Stimulated activated CD4-positive, alpha-beta T cell treated with anti-CD3 and anti-CD28 coated beads, Interleukin-12 subunit alpha, Interleukin-12 subunit beta, amount 100 ng/mL, for 48 hours (primary cell): Measurements from ENCODE around the gene ABHD5.

Experiments
- DNase-seq, 3 donors: peaks; one replicate each; pipeline ENCODE4 v3.0.0-alpha.2; 2020; ENCODE audit warnings: low read depth in 2 of 3, low spot score in 1 of 3

The ABHD5 gene

DNA sequence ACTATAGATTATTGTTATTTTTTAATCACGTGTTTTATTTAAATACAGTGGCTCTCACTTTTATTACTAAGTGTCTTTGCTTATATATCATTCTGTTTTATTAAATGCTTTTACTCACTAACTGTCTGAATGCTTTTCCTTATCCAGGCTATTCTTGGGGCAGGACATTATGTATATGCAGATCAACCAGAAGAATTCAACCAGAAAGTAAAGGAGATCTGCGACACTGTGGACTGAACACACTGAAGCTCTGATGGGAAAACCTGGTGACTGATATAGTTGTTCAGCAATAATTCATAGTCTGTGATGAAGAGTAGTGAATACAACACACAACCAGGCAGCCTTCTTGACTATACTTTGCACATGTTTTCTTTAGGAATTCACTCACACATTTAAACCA, 27.6 kb downstream of the ABHD5 start:
- DNase-seq: no peak

DNA sequence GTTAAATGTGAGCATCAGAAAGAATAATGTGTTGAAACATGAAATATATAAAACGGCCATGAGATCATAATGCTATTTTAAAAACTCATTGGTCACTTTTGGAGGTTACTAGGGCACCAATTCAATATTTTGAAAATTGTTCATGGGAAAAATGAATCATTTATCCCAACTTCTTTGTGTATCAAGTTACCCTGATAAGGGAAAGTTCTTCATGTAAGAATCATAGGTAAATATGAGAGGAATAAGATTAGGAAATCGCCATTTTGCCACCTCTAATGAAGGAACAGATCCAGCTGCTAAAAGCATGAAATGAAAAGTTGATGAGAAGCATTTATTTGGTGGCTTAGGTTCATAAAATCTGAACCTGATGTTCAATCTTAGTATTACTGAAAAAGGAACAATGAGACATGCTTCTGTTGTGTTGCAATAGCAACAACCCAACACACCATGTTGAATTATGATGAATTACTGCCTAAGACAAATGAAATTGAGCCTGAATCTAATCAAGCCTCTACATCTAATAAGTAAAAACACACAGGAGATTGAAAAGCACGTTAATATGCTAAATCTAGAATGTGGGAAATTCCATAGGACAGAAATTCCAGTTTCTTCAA, 32.5 kb downstream of the ABHD5 start:
- no peak for DNase-seq

DNA sequence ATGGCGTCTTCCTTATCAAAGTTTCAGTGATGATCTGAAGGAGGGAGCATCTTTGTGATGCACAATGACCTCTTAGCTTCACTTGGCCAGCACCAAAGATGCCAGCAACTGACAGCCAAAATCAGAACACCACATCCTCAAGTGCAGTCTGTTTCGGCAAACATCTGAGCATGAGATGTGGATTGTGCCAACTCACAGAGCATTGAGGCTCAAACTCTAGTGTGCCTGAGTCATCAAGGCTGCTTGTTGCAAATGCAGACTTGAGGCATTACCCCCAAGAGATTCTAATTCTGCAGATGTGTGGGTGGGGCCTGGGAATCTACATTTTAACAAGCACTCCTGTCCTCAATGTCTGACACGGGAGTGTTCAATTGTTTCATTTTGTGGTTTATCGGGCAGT, 35.8 kb downstream of the ABHD5 start:
- DNase-seq: no peak

DNA sequence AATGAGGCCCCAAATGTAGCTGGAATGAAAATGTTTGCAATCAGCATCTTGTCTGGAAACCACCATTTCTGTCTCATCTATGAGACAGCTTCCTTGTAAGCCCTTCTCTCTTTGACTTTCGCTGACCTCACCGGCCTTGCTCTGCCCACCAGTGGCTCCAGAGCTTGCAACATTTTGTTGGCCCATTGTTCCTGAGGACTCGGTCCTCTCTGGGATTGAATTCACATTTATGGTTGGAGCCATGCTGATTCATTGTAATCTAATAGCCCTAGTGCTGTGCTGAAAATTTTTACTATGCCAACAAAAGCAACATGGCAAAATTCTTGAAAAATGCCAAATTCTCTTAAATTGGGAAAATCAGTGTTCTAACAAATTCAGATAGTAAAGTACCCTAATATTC, 37.2 kb downstream of the ABHD5 start:
- no peak for DNase-seq

DNA sequence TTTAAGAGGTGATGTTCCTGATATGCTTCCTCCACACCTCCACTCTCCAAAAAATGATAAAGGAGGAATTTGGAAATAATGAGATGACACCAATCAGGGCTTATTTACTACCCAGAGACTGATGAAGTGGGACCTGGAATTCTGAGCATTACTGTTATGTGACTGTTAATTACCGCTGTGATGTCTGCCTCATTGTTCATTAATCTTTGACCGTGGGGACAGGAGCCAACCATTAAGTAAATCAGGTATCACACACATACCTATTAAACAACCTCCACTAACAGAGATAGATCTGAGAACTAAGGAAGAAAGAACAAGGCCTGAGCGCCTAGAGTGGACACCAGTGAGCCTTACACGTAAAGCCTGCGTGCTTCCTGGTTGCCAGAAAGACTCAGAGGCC, 37.7 kb downstream of the ABHD5 start:
- no peak for DNase-seq

DNA sequence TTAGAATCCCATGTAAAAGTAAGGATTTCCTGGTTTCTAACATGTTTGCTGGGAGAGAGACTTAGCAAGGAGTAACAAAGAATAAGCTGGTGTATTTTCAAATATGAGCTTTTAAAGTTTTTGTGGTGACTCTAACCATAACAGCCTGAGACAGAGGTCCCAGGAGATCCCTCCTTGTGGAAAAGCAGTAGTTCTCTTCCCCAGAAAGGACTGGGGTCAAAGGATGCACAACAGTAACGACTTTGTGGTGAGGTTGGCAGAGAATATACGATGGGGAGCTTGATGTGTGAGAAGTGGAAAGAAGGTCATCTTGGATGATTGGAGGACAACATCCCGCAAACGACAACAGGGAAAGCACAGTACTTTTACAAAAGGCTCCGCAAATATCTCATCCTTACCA, 38.2 kb downstream of the ABHD5 start:
- no peak for DNase-seq

DNA sequence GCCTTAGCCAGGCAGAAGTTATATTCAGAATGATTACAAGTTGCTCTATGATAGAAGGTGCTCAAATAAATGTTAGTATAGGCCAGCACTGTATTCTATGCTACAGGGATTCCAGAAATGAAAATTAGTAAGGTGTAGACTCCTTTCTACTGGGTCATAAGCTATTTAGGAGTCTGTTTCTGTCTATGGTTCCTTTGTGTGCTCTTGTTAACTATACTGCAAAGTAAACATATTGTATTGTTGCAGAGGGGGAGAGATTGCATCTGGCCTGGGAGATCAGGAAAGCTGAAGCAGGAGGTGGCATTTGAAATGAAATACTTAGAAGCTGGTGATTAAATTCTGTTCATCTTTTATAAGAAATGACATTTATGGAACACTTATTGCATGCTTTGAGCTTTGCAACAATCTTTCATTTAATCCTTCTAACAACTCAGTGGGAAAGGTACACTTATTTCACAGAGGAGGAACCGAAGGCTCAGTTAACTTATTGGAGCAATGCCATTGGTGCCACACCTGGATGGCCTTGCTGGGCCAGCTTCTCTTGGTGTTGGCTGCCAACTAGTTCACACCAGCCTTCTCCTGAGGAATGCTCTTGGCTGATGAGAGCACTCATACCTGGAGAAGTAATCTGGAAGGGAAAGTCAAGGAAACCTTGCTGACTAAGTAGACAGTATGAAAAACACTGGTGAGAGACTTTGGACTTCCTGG, 39.1 kb downstream of the ABHD5 start:
- no peak for DNase-seq

DNA sequence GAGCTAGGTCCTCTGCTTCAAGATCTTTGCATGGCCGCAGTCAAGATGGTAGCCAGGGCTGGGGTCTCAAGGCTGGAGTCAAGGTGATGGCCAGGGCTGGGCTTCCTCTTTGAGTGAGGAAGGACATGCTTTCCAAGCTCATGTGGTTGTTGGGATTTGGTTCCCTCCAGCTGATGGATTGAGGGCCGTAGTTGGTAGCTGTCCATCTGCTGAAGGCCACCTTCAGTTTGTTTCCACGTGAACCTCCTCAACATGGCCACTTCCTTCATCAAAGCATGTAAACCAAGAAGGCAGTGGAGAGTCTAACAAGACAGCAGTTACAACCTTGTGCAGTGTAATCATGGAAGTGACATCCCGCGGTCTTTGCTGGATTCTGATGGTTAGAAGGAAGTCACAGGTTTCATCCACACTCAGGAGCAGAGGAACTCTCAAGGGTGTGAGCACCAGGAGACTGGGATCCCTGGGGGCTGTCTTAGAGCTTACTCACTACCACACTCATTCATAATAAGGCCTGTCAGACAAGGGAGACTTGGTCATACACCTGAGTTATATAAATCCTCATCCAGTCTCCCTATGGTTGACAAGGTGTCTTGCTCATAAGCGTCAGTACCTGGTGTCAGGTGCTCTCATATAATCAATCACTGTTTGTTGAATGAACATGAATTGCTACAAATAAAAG, 42.1 kb downstream of the ABHD5 start:
- DNase-seq: no peak

DNA sequence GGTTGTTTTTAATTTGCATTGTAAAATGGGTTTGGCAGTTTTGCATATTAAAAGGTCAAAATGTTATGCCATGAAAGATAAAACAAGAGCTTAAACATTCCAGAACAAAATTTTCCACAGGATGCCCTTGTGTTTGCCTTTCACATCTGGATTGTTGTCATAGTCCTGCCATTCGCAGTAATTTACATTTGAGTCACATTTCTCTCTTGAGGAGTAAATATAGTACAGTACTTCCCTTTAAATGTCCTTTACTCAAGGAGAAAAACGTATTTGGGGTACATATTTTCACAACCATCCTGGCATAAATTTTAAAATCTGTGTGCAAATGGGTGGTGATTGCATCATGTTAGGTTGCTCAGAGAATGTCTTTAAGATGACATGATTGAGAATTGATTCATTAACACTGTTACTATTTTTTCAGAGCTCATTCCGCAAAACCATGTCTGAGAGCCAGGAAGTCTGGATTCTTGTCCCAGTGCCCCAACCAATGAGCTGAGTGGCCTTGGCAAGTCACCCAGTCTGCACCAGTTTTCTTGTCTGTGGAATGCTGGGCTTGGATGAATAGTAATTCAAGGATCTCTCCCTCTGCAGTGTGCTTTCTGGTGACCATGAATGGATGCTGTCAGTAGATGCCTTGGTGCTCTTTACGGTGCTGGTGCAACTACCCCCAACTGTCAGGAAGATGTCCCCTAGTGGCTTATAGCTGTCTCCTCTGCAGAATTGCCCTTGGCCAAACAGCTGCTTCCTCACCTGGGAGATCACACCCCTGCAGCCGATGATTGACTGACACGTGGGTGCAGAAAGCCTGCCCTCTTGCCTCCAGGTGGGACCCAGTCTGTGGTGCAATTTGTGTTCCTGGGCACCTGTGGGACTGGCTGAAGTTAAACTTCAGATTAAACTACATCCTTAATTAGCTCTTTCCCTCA, 43.0 kb downstream of the ABHD5 start:
- no peak for DNase-seq

DNA sequence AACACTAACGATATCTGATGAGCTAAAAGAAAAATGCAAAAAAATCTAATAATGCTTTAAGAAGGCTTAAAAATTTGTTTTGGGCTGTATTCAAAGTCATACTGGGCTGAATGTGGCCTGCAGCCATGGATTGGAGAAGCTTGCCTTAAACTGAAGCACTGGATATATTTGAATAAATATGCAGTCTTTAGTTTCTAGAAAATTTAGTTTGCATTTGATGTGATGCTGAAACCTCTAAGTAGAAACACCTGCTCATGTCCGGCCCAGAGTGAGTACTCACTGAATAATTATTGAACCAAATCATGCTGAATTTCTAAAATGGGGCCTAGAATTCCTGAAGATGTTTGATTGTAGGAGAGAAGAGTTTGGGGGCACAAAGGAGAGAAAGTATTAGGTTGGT, 43.9 kb downstream of the ABHD5 start:
- DNase-seq: no peak

DNA sequence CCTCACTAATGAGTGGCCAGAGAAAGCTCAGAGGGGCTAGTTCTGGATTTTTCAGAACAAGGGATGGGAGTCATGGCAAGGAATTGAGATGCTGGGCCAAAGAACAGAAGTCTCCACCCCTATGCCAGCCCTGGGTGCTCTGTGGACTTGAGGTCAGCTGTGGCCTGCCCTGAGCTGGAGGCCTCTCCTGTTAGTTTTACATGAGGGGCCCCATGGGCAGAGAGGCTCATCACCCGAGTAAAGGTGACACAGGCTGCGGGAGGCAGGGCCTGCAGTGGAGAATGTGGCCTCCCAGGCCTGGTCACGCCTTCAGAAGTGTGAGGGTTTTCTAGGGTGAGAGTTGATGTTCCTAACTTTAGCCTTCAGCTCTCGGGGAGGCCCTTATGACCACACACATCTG, 44.9 kb downstream of the ABHD5 start:
- no peak for DNase-seq

DNA sequence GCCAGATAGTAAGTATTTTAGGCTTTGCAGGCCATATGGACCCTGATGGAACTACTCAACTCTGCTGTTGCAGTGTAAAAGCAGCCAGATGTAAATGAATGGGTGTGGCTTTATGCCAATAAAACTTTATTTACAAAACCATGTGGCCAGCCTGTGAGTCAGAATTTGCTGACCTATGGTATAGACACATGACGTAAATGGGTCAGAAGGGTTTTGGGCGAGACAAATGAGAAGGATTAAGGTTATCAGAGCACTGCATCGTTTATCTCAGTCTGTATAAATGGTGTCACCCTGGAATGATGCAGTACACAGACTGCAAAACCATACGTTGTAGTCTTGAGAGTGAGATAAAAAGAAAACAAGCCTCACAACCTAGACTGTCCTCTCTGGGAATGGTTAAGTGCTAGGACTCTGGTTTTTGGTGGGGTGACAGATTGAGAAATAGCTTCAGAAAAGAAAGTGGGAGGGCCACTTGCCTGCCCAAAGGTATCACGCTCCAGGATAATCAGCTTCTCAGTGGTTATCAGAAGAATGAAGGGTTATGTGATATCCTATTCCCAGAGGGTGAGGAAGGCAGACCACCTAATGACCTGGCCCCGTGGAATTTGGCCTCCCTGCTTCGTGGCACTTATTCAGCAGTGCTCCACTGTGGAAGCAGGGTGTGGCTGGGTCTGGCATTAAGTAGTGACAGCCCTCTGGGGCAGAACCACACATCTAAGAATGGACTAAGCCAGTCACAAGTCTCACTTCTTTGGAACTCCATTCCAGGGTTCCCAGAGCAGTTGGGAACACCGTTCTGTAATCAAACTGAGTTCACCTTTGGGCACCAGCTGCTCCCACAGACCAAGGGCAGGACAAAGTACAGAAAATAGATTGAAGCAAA, 46.1 kb downstream of the ABHD5 start:
- DNase-seq: no peak

DNA sequence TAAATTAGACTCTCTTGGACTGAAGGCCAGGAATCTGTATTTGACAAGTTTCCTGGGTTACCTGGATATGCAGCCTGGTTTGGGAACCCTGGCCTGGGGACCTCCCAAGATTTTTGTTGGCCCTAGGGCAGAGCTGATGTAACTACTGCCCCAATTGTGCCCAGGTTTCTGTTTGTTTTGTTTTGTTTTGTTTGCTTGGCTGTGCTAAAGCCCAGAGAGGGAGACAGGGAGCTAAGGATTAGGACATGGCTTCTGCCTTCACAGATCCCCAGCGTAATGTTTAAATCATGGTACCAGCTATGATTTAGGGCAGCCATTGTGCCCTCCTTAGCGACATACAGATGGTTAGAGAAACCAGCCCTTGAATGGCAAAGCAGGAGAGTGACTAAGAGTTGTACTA, 47.6 kb downstream of the ABHD5 start:
- no peak for DNase-seq

DNA sequence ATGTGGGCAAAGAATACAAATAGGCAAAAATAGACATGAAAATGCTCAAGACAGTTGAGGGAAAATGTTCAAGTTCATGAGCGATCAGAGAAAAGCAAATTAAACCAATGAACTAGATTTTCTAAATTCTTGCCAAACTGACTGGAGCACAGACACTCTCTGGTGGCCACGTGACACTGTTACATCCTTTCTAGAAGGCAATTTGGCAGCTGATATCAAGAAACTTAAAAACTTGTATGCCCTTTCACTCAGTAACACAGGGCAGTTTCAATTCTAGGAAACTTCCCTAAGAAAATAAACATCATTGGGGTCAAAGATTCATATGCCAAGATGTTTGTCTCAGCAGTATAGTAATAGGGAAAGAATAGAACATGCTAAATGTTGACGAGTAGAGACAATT, 52.2 kb downstream of the ABHD5 start:
- DNase-seq: no peak

DNA sequence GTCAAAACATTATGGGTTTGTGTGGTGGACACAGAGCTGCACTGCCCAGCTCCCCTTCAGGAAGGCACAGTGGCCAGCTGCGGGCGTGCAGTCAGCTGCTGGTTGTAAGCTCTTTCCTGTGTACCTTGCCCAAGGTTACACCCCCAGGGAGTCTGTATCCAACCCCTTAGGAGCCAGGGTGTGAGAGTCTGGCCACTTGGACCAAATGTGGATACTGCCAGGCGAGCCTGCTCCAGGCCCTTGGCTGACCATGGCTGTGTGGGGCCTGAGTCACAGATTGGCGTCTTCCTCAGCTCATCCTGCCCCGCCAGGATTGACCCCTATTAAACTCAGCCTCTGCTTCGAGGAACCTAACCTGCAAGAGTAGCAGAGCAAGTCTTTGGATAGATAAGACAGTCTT, 56.9 kb downstream of the ABHD5 start:
- no peak for DNase-seq

DNA sequence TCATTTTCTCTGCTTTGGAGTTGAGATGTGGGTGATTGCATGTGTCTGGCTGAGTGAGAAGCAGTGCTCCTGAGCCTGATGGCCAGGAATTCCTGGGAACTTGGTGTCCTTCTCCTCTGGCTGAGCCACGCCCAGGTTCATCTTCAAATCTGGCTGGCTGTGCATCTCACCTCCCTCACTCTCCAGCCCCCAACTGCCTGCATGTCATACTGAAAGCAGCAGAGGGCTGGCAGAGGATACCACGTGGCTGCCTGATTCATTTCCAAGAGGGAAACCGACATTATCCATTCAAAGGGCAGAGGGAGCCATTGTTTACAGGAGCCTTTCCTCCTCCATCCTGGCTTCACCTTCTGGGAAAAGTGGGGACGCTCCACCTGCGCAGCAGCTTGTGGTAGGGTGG, 57.4 kb downstream of the ABHD5 start:
- no peak for DNase-seq

DNA sequence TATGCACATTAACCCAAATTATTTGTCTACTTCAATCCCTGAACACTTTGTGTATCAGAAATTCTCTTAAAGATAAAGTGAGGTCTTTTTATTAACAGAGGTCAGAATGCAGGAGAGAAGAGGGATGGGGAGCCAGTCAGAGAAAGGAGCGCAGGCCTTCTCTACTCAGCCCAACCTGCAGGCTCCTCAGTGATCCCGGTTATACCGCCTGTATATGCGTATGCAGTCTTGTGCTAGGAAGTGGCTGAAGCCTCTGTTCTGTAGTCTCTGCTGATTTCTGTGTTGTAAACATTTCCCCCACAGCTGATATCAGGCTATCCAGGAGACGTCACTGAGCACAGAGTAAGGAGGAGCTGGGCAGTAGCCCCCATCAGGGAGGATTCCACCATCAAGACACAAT, 57.9 kb downstream of the ABHD5 start:
- no peak for DNase-seq

DNA sequence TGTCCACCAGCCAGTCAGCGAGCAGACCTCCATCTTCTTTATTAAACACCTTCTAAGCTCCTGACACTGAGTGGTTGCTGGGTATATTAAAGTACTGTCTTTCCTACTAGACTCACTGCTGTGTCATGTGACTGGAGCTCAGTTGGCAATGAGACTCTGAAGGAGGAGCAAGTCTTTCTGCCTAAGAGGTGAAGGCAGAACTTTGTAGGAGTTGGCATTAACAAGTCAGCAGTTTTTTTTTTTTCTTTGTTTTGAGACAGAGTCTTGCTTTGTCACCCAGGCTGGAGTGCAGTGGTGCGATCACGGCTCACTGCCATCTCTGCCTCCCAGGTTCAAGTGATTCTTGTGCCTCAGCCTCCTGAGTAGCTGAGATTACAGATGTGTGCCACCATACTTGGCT, 62.2 kb downstream of the ABHD5 start:
- no peak for DNase-seq

DNA sequence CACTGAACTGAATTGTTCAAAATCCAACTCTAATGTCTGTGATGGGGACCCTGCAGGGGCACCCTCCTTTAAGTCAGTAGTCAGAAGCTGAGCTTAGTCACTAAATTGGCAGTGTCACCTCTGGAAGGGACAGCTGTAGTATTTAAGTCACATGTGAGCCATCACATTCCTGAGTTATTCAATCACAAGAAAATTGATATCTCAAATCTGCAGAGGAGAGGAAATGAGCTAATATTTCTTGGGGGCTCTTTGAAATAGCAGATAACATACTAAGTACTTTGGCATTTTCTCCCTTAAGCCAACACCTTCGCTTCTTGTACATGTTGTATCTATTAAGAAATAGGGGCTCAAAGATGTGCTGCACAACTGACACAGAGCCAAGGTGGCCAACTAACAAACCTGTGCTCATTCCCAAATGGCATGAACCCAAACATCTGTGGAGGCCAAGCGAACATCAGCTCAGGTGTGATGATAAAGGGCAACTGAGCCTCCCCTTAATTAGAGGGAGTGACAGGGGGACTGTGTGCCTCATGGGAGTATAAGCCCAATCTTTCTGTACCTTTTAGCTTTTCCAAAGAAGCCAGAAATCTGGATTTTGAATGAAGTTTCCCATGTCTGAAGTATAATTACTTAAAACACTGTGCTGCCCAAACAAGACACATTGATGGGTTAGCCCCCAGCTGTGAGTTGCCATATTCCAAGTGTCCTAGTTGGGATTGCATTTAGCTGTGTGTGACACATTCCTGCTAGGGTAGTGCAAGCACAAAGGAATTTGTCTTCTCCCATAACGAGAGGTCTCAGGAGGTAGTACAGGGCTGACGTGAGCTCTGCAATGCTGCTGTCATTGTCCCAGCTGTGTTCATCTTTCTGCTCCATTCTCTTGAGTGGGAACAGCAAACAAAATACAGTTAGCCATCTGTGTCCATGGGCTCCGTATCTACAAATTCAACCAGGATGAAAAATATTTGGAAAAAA, 63.3 kb downstream of the ABHD5 start:
- no peak for DNase-seq
